Measurements from ENCODE around the gene CACNG4. TPM values are rescaled to one million over a fixed set of nuclear protein-coding genes. Genes with fewer than 3 reads are reported as not detected.

The CACNG4 gene
- total and polyA plus RNA-seq, 12 donors, result 0.11 to 2.4 (median 0.88) TPM; not detected in 4

DNA sequence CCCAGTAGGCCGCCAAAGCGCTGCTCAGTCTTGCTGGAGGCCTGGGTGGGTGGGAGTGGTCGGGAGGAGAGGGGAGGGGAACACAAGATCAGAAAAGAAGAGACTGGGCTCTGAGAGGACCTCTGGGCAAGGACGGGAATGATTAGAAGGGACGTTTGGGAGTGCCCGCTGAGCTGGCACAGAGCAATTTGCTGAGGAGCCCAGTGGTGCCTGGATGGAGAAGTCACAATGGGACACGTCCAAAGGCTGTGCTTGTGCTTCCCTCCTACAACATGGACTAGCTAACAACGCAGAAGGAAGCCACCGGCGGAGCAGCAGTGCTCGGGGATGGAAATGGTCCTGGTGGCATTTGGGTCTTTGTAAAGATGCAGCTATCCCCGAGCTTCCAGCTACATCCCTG, 45.6 kb upstream of the CACNG4 start:
- no peaks in the 10 kb centered on the region for H3K36me3 ChIP-seq (replicated peaks in 1 of 2)
- 82 to 88% (median 85%) methylated on average over 12 of the region's 12 CpGs for WGBS, 4 donors
- DNase-seq, result no peak
- H3K4me3 ChIP-seq, result no peak overlapping the region
- H3K27ac ChIP-seq, result no peak overlapping the region
- intact Hi-C loops (cut with DNase I), result no loop called here
- no peaks in the 10 kb centered on the region for H3K27me3 ChIP-seq
- no peaks in the 10 kb centered on the region for H3K4me1 ChIP-seq (replicated peaks in 1 of 2)
- H3K9me3 ChIP-seq (replicated peaks in 1 of 3), result no peaks in the 10 kb centered on the region
- TF ChIP-seq, protein P1, sequence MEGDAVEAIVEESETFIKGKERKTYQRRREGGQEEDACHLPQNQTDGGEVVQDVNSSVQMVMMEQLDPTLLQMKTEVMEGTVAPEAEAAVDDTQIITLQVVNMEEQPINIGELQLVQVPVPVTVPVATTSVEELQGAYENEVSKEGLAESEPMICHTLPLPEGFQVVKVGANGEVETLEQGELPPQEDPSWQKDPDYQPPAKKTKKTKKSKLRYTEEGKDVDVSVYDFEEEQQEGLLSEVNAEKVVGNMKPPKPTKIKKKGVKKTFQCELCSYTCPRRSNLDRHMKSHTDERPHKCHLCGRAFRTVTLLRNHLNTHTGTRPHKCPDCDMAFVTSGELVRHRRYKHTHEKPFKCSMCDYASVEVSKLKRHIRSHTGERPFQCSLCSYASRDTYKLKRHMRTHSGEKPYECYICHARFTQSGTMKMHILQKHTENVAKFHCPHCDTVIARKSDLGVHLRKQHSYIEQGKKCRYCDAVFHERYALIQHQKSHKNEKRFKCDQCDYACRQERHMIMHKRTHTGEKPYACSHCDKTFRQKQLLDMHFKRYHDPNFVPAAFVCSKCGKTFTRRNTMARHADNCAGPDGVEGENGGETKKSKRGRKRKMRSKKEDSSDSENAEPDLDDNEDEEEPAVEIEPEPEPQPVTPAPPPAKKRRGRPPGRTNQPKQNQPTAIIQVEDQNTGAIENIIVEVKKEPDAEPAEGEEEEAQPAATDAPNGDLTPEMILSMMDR (IDR thresholded peaks at IDR 0.05), result no peak
- no peak for TF ChIP-seq POLR2A (IDR thresholded peaks at IDR 0.05)

DNA sequence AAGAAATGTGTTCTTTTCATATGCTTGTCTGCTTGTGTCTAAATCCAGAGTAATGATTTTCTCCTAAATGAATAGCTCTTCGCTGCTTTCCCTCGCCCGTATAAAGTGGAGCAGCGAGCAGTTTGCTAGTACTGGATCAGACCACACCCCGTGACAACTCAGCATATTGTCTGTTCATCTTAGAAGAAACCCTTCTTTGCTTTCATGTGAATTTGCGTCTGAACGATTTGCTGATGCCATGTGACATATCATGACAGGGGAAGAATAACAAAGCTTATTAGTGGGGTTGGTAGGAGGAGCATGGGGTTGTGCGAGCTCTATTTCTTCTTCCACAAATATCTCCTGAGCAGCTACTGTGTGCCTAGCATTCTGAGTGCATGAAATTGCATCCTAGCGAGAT, 44.1 kb upstream of the CACNG4 start:
- WGBS, 4 donors, result 74 to 80% (median 76%) methylated on average over 9 of the region's 9 CpGs

DNA sequence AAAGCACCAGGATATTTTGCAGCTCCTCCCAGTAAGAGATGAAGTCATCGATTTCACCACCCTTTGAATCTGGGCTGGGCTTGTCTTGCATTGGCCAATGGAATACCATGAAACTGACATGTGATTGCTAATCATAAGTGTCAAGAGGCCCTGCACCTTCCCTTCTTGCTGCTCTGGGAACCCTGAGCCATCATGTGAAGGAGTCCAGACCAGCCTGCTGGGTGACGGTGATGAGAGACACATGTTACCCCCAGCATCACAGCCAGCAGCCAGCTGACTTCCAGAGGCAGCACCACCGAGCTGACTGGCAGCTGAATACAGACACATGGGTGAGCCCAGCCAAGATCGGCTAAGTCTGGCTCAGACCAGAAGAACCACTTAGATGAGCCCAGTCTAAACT, 43.6 kb upstream of the CACNG4 start:
- WGBS, 4 donors, result 78 to 95% (median 81%) methylated on average over 4 of the region's 4 CpGs

More for the DNA sequence above, 44.1 kb upstream of the CACNG4 start:
- DNase-seq, result no peak
- no peak overlapping the region for H3K4me3 ChIP-seq
- H3K9me3 ChIP-seq (replicated peaks in 1 of 3), result no peaks in the 10 kb centered on the region
- H3K27me3 ChIP-seq, result no peaks in the 10 kb centered on the region
- intact Hi-C loops (cut with DNase I), result no loop called here
- no peak overlapping the region for H3K27ac ChIP-seq
- no peak for TF ChIP-seq POLR2A (IDR thresholded peaks at IDR 0.05)
- TF ChIP-seq, protein P1 (IDR thresholded peaks at IDR 0.05), result no peak
- H3K36me3 ChIP-seq (replicated peaks in 1 of 2), result no peaks in the 10 kb centered on the region
- H3K4me1 ChIP-seq (replicated peaks in 1 of 2), result no peaks in the 10 kb centered on the region

DNA sequence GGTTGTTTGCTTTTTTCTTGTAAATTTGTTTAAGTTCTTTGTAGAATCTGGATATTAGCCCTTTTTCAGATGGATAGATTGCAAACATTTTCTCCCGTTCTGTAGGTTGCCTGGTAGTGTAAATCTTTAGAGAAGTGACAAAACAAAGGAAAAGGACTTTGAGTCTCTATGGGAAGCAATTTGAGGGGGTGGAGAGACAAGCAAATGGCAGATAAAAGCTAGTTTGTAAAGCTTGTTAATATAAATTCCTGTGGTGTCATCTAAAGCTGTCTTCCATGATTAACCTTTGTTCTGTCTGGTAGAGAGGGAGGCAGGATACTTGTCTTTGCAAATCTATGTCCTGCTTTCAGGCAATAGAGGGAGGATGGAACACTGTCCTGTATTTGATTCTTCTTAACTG, 40.6 kb upstream of the CACNG4 start:
- Histone ChIP-seq H3K27ac (no peak overlapping the region), H3K4me1 (replicated peaks in 1 of 2) (no peaks in the 10 kb centered on the region), H3K9me3 (replicated peaks in 1 of 3) (no peaks in the 10 kb centered on the region), H3K27me3 (peaks cover 7% of the 10 kb centered on the region), H3K4me3 (no peak overlapping the region), H3K36me3 (replicated peaks in 1 of 2) (no peaks in the 10 kb centered on the region)
- 56 to 78% (median 66%) methylated on average over 1 of the region's 1 CpG for WGBS, 4 donors
- no peak for TF ChIP-seq POLR2A (IDR thresholded peaks at IDR 0.05)
- TF ChIP-seq, protein P1 (IDR thresholded peaks at IDR 0.05), result no peak
- intact Hi-C loops (cut with DNase I), result no loop called here
- no peak for DNase-seq

More for the DNA sequence above, 43.6 kb upstream of the CACNG4 start:
- no peaks in the 10 kb centered on the region for H3K36me3 ChIP-seq (replicated peaks in 1 of 2)
- H3K4me1 ChIP-seq (replicated peaks in 1 of 2), result no peaks in the 10 kb centered on the region
- no peak overlapping the region for H3K4me3 ChIP-seq
- H3K27ac ChIP-seq, result no peak overlapping the region
- no peaks in the 10 kb centered on the region for H3K9me3 ChIP-seq (replicated peaks in 1 of 3)
- no peak for TF ChIP-seq POLR2A (IDR thresholded peaks at IDR 0.05)
- TF ChIP-seq, protein P1 (IDR thresholded peaks at IDR 0.05), result no peak
- DNase-seq, result no peak
- H3K27me3 ChIP-seq, result peaks cover under 1% of the 10 kb centered on the region
- intact Hi-C loops (cut with DNase I), result no loop called here
